GM18858 (cell line): ENCODE measurements around the gene MMP10.

ENCODE experiments used
- ATAC-seq: cut with Tn5 transposase; IDR thresholded peaks from one replicate; pipeline ENCODE4 v1.9.1; 2021; ENCODE audit not compliant: unreplicated experiment

The MMP10 gene

GRCh38 chr11:102780491-102780918 lies at the start of gene MMP10:
Gene MMP10 (minus strand): TSS chr11:102780628. CDS start chr11:102780591, 37 bp downstream.
- no peak for ATAC-seq

GRCh38 chr11:102829316-102830000 lies 49.0 kb upstream of the MMP10 start:
- no peak for ATAC-seq

- ATAC-seq = no peak
These were observed 44.1 kb upstream of the MMP10 start for GRCh38 chr11:102824556-102824955.

GRCh38 chr11:102819491-102819890 lies 39.1 kb upstream of the MMP10 start:
- no peak for ATAC-seq

- no peak for ATAC-seq
These were observed 33.1 kb upstream of the MMP10 start for GRCh38 chr11:102813484-102813883.

- no peak for ATAC-seq
These were observed 31.8 kb upstream of the MMP10 start for GRCh38 chr11:102812188-102812587.

- no peak for ATAC-seq
These were observed 30.7 kb upstream of the MMP10 start for GRCh38 chr11:102810950-102811660.

- ATAC-seq = no peak
These were observed 29.5 kb upstream of the MMP10 start for GRCh38 chr11:102809971-102810370.

GRCh38 chr11:102807921-102808320 lies 27.5 kb upstream of the MMP10 start:
- peak; percentile 47 for ATAC-seq

GRCh38 chr11:102806296-102806695 lies 25.9 kb upstream of the MMP10 start:
- no peak for ATAC-seq

- ATAC-seq = no peak
These were observed 21.9 kb upstream of the MMP10 start for GRCh38 chr11:102802341-102802740.

- ATAC-seq = no peak
These were observed 20.3 kb upstream of the MMP10 start for GRCh38 chr11:102800767-102801166.

GRCh38 chr11:102799681-102800340 lies 19.4 kb upstream of the MMP10 start:
- ATAC-seq = no peak

GRCh38 chr11:102798012-102798746 lies 17.8 kb upstream of the MMP10 start, which contains the start of gene MMP1:
Gene MMP1 (minus strand): TSS chr11:102798160. CDS start chr11:102798092, 68 bp downstream.
- ATAC-seq = no peak

- ATAC-seq = peak; percentile 89
These were observed 14.0 kb upstream of the MMP10 start for GRCh38 chr11:102794382-102794781.

- no peak for ATAC-seq
These were observed 13.4 kb upstream of the MMP10 start for GRCh38 chr11:102793677-102794290.

- ATAC-seq = no peak
These were observed 12.2 kb upstream of the MMP10 start for GRCh38 chr11:102792604-102793003.

GRCh38 chr11:102791271-102792036 lies 11.0 kb upstream of the MMP10 start:
- no peak for ATAC-seq

- ATAC-seq = no peak
These were observed 8.0 kb upstream of the MMP10 start for GRCh38 chr11:102788334-102788995.
